ENCODE data around the gene SH3BP4. TPM values are rescaled to one million over a fixed set of nuclear protein-coding genes. Genes with fewer than 3 reads are reported as not detected.

Gene SH3BP4
- total and polyA plus RNA-seq, 4 donors = 4.1 to 18.4 (median 12.2) TPM

DNA sequence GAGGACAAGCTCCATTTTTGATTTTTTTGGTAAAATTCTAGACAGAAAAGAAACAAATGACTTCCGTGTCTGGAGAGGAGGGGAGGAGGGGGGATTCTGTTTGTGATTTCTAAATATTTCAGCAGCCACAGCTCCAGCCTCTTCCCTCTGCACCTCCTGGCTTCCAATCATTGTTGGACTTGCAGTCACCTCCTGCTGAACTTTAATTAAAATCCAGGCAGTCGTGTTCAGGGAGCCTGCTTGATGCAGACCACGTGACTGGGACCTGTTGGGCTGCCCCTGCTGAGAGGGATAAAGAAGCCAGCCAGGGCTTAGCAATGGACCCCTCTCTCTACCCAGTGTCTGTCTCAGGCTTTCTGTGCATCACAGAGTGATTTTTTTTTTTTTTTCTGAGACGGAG is 115.1 kb downstream of the SH3BP4 start:
- H3K4me1 ChIP-seq (ENCODE audit: control insufficient read depth in 4 of 4, insufficient read depth in 4 of 4, low read length in 3 of 4) = no peaks in the 10 kb centered on the region
- DNase-seq (ENCODE audit: low spot score) = no peak
- TF ChIP-seq, protein P1, sequence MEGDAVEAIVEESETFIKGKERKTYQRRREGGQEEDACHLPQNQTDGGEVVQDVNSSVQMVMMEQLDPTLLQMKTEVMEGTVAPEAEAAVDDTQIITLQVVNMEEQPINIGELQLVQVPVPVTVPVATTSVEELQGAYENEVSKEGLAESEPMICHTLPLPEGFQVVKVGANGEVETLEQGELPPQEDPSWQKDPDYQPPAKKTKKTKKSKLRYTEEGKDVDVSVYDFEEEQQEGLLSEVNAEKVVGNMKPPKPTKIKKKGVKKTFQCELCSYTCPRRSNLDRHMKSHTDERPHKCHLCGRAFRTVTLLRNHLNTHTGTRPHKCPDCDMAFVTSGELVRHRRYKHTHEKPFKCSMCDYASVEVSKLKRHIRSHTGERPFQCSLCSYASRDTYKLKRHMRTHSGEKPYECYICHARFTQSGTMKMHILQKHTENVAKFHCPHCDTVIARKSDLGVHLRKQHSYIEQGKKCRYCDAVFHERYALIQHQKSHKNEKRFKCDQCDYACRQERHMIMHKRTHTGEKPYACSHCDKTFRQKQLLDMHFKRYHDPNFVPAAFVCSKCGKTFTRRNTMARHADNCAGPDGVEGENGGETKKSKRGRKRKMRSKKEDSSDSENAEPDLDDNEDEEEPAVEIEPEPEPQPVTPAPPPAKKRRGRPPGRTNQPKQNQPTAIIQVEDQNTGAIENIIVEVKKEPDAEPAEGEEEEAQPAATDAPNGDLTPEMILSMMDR (IDR thresholded peaks at IDR 0.05; ENCODE audit: low read depth, low read length, missing input control) = no peak
- TF ChIP-seq NR2F2 (IDR thresholded peaks at IDR 0.05) = no peak
- no peak for TF ChIP-seq YY1 (IDR thresholded peaks at IDR 0.05)
- TF ChIP-seq GABPA (IDR thresholded peaks at IDR 0.05 in 1 of 2, conservative IDR thresholded peaks at IDR 0.05 in 1 of 2) = no peak
- TF ChIP-seq, protein P2, sequence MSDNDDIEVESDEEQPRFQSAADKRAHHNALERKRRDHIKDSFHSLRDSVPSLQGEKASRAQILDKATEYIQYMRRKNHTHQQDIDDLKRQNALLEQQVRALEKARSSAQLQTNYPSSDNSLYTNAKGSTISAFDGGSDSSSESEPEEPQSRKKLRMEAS (IDR thresholded peaks at IDR 0.05) = no peak
- TF ChIP-seq JUND (IDR thresholded peaks at IDR 0.05) = no peak
- no peak overlapping the region for H3K4me3 ChIP-seq (ENCODE audit: low read depth in 1 of 3, low read length in 3 of 3)
- no peaks in the 10 kb centered on the region for H3K36me3 ChIP-seq (ENCODE audit: control insufficient read depth in 4 of 4, insufficient read depth in 3 of 4, low read depth in 1 of 4, low read length in 3 of 4)
- no peak overlapping the region for H3K27ac ChIP-seq (ENCODE audit: low read depth in 1 of 2, low read length in 2 of 2)
- H3K27me3 ChIP-seq (ENCODE audit: control insufficient read depth in 4 of 4, insufficient read depth in 4 of 4, low read length in 3 of 4) = no peaks in the 10 kb centered on the region
- H3K9me3 ChIP-seq (ENCODE audit: control insufficient read depth in 4 of 4, low read length in 3 of 4) = no peaks in the 10 kb centered on the region
- 90% methylated on average over 4 of the region's 4 CpGs for WGBS
- no peak overlapping the region for H3K9ac ChIP-seq (ENCODE audit: low read depth in 1 of 2, low read length in 2 of 2)

DNA sequence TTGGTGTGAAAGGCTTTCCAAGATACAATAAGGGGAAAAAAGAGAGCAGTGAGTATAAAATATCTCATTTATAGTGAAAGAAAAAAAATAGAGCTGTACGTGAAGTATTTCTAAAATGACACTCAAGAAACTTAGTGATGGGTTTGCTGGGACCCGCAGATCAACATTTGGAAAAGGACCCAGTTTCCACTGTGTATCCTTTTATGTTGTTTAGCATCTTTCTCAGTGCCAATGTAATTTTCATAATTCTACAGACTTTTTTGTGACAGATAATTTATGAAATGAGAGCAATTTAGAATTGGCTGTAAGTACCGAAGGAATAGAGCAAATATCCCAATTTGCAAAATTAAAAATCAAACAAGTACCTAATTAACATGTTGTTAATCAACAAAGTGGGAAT is 116.9 kb downstream of the SH3BP4 start:
- 77% methylated on average over 3 of the region's 3 CpGs for WGBS
- no peak overlapping the region for H3K9ac ChIP-seq (ENCODE audit: low read depth in 1 of 2, low read length in 2 of 2)
- no peaks in the 10 kb centered on the region for H3K36me3 ChIP-seq (ENCODE audit: control insufficient read depth in 4 of 4, insufficient read depth in 3 of 4, low read depth in 1 of 4, low read length in 3 of 4)
- H3K4me1 ChIP-seq (ENCODE audit: control insufficient read depth in 4 of 4, insufficient read depth in 4 of 4, low read length in 3 of 4) = no peaks in the 10 kb centered on the region
- no peak overlapping the region for H3K27ac ChIP-seq (ENCODE audit: low read depth in 1 of 2, low read length in 2 of 2)
- DNase-seq (ENCODE audit: low spot score) = no peak
- no peaks in the 10 kb centered on the region for H3K9me3 ChIP-seq (ENCODE audit: control insufficient read depth in 4 of 4, low read length in 3 of 4)
- H3K27me3 ChIP-seq (ENCODE audit: control insufficient read depth in 4 of 4, insufficient read depth in 4 of 4, low read length in 3 of 4) = no peaks in the 10 kb centered on the region
- TF ChIP-seq RXRA (IDR thresholded peaks at IDR 0.05) (no peak), HNF4A (conservative IDR thresholded peaks at IDR 0.05) (no peak), TAF1 (conservative IDR thresholded peaks at IDR 0.05) (no peak), NR2F2 (IDR thresholded peaks at IDR 0.05) (no peak), HNF4G (IDR thresholded peaks at IDR 0.05) (no peak), YY1 (IDR thresholded peaks at IDR 0.05) (no peak), EGR1 (IDR thresholded peaks at IDR 0.05; ENCODE audit: low read depth in 2 of 2) (no peak), RAD21 (IDR thresholded peaks at IDR 0.05) (no peak), FOXA2 (IDR thresholded peaks at IDR 0.05) (no peak)
- TF ChIP-seq, protein P1 (IDR thresholded peaks at IDR 0.05; ENCODE audit: low read depth, low read length, missing input control) = no peak
- TF ChIP-seq, protein P3, sequence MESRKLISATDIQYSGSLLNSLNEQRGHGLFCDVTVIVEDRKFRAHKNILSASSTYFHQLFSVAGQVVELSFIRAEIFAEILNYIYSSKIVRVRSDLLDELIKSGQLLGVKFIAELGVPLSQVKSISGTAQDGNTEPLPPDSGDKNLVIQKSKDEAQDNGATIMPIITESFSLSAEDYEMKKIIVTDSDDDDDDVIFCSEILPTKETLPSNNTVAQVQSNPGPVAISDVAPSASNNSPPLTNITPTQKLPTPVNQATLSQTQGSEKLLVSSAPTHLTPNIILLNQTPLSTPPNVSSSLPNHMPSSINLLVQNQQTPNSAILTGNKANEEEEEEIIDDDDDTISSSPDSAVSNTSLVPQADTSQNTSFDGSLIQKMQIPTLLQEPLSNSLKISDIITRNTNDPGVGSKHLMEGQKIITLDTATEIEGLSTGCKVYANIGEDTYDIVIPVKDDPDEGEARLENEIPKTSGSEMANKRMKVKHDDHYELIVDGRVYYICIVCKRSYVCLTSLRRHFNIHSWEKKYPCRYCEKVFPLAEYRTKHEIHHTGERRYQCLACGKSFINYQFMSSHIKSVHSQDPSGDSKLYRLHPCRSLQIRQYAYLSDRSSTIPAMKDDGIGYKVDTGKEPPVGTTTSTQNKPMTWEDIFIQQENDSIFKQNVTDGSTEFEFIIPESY (IDR thresholded peaks at IDR 0.05) = no peak
- H3K4me3 ChIP-seq (ENCODE audit: low read depth in 1 of 3, low read length in 3 of 3) = no peak overlapping the region
